HEK293 (cell line): ENCODE results near the gene HOXB1.

ENCODE experiments used
- CTCF ChIA-PET: fragments of 350-600 bp; formaldehyde crosslinking; extraction: SDS; loops from one replicate; lab custom pipeline; 2021; ENCODE audit warnings: antibody characterized with exemption; lab: Yijun Ruan, JAX
- POLR2A ChIA-PET: fragments of 300-600 bp; formaldehyde crosslinking; extraction: SDS; loops from one replicate; lab custom pipeline; 2020; ENCODE audit warnings: antibody characterized with exemption, inconsistent platforms; lab: Yijun Ruan, JAX
- H3K27ac ChIP-seq: fragments of 200-500 bp; sonication (Bioruptor generic); 2 replicates; pipeline ENCODE4 v1.5.1; 2014; ENCODE audit warnings: low read depth, low read length, control low read depth, inconsistent platforms; ENCODE audit errors: extremely low read depth
- H3K36me3 ChIP-seq, 2 experiments: fragments of 200-500 bp in 1 of 2; sonication (Bioruptor generic) in 1 of 2; 1 replicate in 1 of 2; 2 replicates in 1 of 2; pipeline ENCODE4 v1.5.1; 2014 to 2017; ENCODE audit warnings: inconsistent platforms in 2 of 2, low read length in 2 of 2; ENCODE audit not compliant: control insufficient read depth in 2 of 2, insufficient read depth in 1 of 2
- H3K4me1 ChIP-seq: fragments of 200-500 bp; sonication (Bioruptor generic); 2 replicates; pipeline ENCODE4 v1.5.1; 2014; ENCODE audit warnings: mild to moderate bottlenecking, low read length, inconsistent platforms; ENCODE audit not compliant: control insufficient read depth, insufficient read depth
- H3K4me3 ChIP-seq: 2 replicates; pipeline ENCODE4 v1.5.1; 2011; ENCODE audit warnings: low read depth, mild to moderate bottlenecking, control low read depth, low read length, moderate library complexity
- H3K9me3 ChIP-seq: fragments of 200-500 bp; sonication (Bioruptor generic); 2 replicates; pipeline ENCODE4 v1.5.1; 2014; ENCODE audit warnings: low read depth, low read length, inconsistent platforms; ENCODE audit not compliant: control insufficient read depth, insufficient read depth
- ATF2 ChIP-seq: fragments of 450-650 bp; formaldehyde crosslinking; IDR thresholded peaks from 2 replicates; pipeline ENCODE4 v1.5.1; 2016; ENCODE audit warnings: missing biosample characterization, missing genetic modification characterization, low read depth
- PBX3 ChIP-seq: sonication (generic); formaldehyde crosslinking; IDR thresholded peaks from 2 replicates; pipeline ENCODE4 v1.8.1; 2022; ENCODE audit warnings: mild to moderate bottlenecking, moderate library complexity, missing genetic modification reagents
- ZBTB8A ChIP-seq: fragments of 450-650 bp; formaldehyde crosslinking; IDR thresholded peaks from 2 replicates; pipeline ENCODE4 v1.5.1; 2016; ENCODE audit warnings: missing biosample characterization, missing genetic modification characterization
- ZNF140 ChIP-seq: fragments of 450-650 bp; formaldehyde crosslinking; IDR thresholded peaks from 2 replicates; pipeline ENCODE4 v1.5.1; 2016; ENCODE audit warnings: missing biosample characterization, missing genetic modification characterization
- ZNF791 ChIP-seq: fragments of 450-650 bp; formaldehyde crosslinking; IDR thresholded peaks from 2 replicates; pipeline ENCODE4 v1.5.1; 2016; ENCODE audit warnings: missing biosample characterization, missing genetic modification characterization
- TF ChIP-seq, protein P1 (sequence below): fragments of 450-650 bp; formaldehyde crosslinking; IDR thresholded peaks from 2 replicates; pipeline ENCODE4 v1.5.1; 2016; ENCODE audit warnings: missing biosample characterization, missing genetic modification characterization, borderline replicate concordance
- TF ChIP-seq, protein P2 (sequence below): fragments of 450-650 bp; IDR thresholded peaks from 2 replicates; pipeline ENCODE4 v1.5.1; 2018; ENCODE audit warnings: missing biosample characterization, missing genetic modification characterization
- TF ChIP-seq, protein P3 (sequence below): fragments of 450-650 bp; formaldehyde crosslinking; IDR thresholded peaks from 2 replicates; pipeline ENCODE4 v1.5.1; 2016; ENCODE audit warnings: missing biosample characterization, missing genetic modification characterization

HOXB1 gene

GRCh38 chr17:48565925-48566710, 35.3 kb upstream of the HOXB1 start:
- Histone ChIP-seq H3K36me3 (peaks cover 15 to 60% of the 10 kb centered on the region in 2 experiments), H3K4me3 (no peak overlapping the region), H3K9me3 (no peaks in the 10 kb centered on the region), H3K27ac (peak overlapping the region; percentile 47; the same call in 1 of the 2 replicates), H3K4me1 (peaks cover 92% of the 10 kb centered on the region)
- TF ChIP-seq, protein P1, sequence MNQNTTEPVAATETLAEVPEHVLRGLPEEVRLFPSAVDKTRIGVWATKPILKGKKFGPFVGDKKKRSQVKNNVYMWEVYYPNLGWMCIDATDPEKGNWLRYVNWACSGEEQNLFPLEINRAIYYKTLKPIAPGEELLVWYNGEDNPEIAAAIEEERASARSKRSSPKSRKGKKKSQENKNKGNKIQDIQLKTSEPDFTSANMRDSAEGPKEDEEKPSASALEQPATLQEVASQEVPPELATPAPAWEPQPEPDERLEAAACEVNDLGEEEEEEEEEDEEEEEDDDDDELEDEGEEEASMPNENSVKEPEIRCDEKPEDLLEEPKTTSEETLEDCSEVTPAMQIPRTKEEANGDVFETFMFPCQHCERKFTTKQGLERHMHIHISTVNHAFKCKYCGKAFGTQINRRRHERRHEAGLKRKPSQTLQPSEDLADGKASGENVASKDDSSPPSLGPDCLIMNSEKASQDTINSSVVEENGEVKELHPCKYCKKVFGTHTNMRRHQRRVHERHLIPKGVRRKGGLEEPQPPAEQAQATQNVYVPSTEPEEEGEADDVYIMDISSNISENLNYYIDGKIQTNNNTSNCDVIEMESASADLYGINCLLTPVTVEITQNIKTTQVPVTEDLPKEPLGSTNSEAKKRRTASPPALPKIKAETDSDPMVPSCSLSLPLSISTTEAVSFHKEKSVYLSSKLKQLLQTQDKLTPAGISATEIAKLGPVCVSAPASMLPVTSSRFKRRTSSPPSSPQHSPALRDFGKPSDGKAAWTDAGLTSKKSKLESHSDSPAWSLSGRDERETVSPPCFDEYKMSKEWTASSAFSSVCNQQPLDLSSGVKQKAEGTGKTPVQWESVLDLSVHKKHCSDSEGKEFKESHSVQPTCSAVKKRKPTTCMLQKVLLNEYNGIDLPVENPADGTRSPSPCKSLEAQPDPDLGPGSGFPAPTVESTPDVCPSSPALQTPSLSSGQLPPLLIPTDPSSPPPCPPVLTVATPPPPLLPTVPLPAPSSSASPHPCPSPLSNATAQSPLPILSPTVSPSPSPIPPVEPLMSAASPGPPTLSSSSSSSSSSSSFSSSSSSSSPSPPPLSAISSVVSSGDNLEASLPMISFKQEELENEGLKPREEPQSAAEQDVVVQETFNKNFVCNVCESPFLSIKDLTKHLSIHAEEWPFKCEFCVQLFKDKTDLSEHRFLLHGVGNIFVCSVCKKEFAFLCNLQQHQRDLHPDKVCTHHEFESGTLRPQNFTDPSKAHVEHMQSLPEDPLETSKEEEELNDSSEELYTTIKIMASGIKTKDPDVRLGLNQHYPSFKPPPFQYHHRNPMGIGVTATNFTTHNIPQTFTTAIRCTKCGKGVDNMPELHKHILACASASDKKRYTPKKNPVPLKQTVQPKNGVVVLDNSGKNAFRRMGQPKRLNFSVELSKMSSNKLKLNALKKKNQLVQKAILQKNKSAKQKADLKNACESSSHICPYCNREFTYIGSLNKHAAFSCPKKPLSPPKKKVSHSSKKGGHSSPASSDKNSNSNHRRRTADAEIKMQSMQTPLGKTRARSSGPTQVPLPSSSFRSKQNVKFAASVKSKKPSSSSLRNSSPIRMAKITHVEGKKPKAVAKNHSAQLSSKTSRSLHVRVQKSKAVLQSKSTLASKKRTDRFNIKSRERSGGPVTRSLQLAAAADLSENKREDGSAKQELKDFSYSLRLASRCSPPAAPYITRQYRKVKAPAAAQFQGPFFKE (tag by site-specific recombination): no peak
- TF ChIP-seq, protein P2, sequence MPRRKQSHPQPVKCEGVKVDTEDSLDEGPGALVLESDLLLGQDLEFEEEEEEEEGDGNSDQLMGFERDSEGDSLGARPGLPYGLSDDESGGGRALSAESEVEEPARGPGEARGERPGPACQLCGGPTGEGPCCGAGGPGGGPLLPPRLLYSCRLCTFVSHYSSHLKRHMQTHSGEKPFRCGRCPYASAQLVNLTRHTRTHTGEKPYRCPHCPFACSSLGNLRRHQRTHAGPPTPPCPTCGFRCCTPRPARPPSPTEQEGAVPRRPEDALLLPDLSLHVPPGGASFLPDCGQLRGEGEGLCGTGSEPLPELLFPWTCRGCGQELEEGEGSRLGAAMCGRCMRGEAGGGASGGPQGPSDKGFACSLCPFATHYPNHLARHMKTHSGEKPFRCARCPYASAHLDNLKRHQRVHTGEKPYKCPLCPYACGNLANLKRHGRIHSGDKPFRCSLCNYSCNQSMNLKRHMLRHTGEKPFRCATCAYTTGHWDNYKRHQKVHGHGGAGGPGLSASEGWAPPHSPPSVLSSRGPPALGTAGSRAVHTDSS: peak; percentile 42; the same call in 1 of the 2 replicates
- TF ChIP-seq ZNF791 (no peak), ATF2 (tag by site-specific recombination) (no peak), ZNF140 (tag by site-specific recombination) (no peak), ZBTB8A (tag by site-specific recombination) (0 out of 2 replicates have a peak, but pooled peaks have one; percentile 11), PBX3 (CRISPR knock-in tag) (no peak)
- TF ChIP-seq, protein P3, sequence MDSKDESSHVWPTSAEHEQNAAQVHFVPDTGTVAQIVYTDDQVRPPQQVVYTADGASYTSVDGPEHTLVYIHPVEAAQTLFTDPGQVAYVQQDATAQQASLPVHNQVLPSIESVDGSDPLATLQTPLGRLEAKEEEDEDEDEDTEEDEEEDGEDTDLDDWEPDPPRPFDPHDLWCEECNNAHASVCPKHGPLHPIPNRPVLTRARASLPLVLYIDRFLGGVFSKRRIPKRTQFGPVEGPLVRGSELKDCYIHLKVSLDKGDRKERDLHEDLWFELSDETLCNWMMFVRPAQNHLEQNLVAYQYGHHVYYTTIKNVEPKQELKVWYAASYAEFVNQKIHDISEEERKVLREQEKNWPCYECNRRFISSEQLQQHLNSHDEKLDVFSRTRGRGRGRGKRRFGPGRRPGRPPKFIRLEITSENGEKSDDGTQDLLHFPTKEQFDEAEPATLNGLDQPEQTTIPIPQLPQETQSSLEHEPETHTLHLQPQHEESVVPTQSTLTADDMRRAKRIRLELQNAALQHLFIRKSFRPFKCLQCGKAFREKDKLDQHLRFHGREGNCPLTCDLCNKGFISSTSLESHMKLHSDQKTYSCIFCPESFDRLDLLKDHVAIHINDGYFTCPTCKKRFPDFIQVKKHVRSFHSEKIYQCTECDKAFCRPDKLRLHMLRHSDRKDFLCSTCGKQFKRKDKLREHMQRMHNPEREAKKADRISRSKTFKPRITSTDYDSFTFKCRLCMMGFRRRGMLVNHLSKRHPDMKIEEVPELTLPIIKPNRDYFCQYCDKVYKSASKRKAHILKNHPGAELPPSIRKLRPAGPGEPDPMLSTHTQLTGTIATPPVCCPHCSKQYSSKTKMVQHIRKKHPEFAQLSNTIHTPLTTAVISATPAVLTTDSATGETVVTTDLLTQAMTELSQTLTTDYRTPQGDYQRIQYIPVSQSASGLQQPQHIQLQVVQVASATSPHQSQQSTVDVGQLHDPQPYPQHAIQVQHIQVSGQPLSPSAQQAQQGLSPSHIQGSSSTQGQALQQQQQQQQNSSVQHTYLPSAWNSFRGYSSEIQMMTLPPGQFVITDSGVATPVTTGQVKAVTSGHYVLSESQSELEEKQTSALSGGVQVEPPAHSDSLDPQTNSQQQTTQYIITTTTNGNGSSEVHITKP (tag by site-specific recombination): 0 out of 2 replicates have a peak, but pooled peaks have one; percentile 22
- ChIA-PET POLR2A (interaction anchor here (1.1 kb wide), 1 partner anchor 9 kb away, joined by 7 read pairs; no protein-coding TSS in a partner anchor), CTCF (interaction anchor here (0.7 to 1.0 kb wide), 3 partner anchors 19 to 493 kb away, joined by 3 to 5 read pairs (median 4); no protein-coding TSS in a partner anchor)
